Breast epithelium (tissue), 4 donors: ENCODE data around the gene CCDC15. TPM values are rescaled to one million over a fixed set of nuclear protein-coding genes. Genes with fewer than 3 reads are reported as not detected.

Experiments
- DNase-seq, 2 donors: peaks; one replicate each; pipeline ENCODE4 v3.0.0-alpha.2; 2019; ENCODE audit warnings: low spot score in 2 of 2
- H3K27ac ChIP-seq, 2 donors: fragments of 200-600 bp; sonication (generic) in 1 of 2; one replicate each; pipeline ENCODE4 v1.5.1; 2016 to 2019; ENCODE audit warnings: mild to moderate bottlenecking in 1 of 2
- H3K27me3 ChIP-seq, 2 donors: fragments of 200-600 bp; sonication (generic) in 1 of 2; one replicate each; pipeline versions ENCODE4 v1.5.1 to v1.6.0; 2017 to 2019; ENCODE audit warnings: control low read depth in 1 of 2, mild to moderate bottlenecking in 1 of 2
- H3K36me3 ChIP-seq: fragments of 200-600 bp; one replicate; pipeline ENCODE4 v1.5.1; 2019
- H3K4me1 ChIP-seq, 2 donors: fragments of 200-600 bp; sonication (generic); one replicate each; pipeline ENCODE4 v1.5.1; 2016 to 2019; ENCODE audit warnings: control low read depth in 1 of 2
- H3K4me3 ChIP-seq, 3 donors: fragments of 200-600 bp; sonication (generic); 1 replicate in 2 of 3; 2 replicates in 1 of 3; pipeline ENCODE4 v1.5.1; 2016 to 2019; ENCODE audit warnings: mild to moderate bottlenecking in 3 of 3, moderate library complexity in 2 of 3
- H3K9me3 ChIP-seq, 2 donors: fragments of 200-600 bp; sonication (generic) in 1 of 2; one replicate each; pipeline ENCODE4 v1.5.1; 2016 to 2019; ENCODE audit warnings: control low read depth in 1 of 2
- POLR2A ChIP-seq: fragments of 450-650 bp; IDR thresholded peaks from one replicate; pipeline ENCODE4 v1.6.1; 2016; ENCODE audit warnings: antibody characterized with exemption, mild to moderate bottlenecking, moderate library complexity
- POLR2AphosphoS5 ChIP-seq, 3 donors: sonication (generic); formaldehyde crosslinking; IDR thresholded peaks; one replicate each; pipeline ENCODE4 v1.6.1; 2017; ENCODE audit warnings: antibody characterized with exemption in 3 of 3
- intact Hi-C: fragments of 100-400 bp; cut with DNase I; formaldehyde crosslinking; loops from one replicate; pipeline ENCODE4 v1.15.1; 2023; ENCODE audit warnings: low total_unique reads
- total RNA-seq, 3 donors: library from RNA; depleted of rRNA; stranded (reverse); fragments of >200 nt; gene quantifications; one replicate each; pipeline ENCODE4 v1.1.0, GENCODE V29; 2016
- TF ChIP-seq, protein P1 (sequence below), 3 donors: fragments of 450-650 bp; IDR thresholded peaks; one replicate each; pipeline ENCODE4 v1.5.1; 2016 to 2017; ENCODE audit warnings: antibody characterized with exemption in 3 of 3, mild to moderate bottlenecking in 3 of 3, moderate library complexity in 3 of 3

CCDC15 gene
- total RNA-seq, 3 donors from 2014 or later = 2.1 to 4.4 (median 2.6) TPM

GRCh38 chr11:125073616-125074483 lies 119.8 kb downstream of the CCDC15 start:
- Histone ChIP-seq H3K27ac (no peak overlapping the region), H3K27me3 (no peaks in the 10 kb centered on the region), H3K4me1 (no peaks in the 10 kb centered on the region), H3K9me3 (no peaks in the 10 kb centered on the region), H3K4me3 (no peak overlapping the region), H3K36me3 (no peaks in the 10 kb centered on the region)
- intact Hi-C loops = no loop called here
- no peak for TF ChIP-seq POLR2A
- no peak for TF ChIP-seq POLR2AphosphoS5 (IDR thresholded peaks at IDR 0.05)
- TF ChIP-seq, protein P1, sequence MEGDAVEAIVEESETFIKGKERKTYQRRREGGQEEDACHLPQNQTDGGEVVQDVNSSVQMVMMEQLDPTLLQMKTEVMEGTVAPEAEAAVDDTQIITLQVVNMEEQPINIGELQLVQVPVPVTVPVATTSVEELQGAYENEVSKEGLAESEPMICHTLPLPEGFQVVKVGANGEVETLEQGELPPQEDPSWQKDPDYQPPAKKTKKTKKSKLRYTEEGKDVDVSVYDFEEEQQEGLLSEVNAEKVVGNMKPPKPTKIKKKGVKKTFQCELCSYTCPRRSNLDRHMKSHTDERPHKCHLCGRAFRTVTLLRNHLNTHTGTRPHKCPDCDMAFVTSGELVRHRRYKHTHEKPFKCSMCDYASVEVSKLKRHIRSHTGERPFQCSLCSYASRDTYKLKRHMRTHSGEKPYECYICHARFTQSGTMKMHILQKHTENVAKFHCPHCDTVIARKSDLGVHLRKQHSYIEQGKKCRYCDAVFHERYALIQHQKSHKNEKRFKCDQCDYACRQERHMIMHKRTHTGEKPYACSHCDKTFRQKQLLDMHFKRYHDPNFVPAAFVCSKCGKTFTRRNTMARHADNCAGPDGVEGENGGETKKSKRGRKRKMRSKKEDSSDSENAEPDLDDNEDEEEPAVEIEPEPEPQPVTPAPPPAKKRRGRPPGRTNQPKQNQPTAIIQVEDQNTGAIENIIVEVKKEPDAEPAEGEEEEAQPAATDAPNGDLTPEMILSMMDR (IDR thresholded peaks at IDR 0.05) = no peak
- DNase-seq = no peak

DNA sequence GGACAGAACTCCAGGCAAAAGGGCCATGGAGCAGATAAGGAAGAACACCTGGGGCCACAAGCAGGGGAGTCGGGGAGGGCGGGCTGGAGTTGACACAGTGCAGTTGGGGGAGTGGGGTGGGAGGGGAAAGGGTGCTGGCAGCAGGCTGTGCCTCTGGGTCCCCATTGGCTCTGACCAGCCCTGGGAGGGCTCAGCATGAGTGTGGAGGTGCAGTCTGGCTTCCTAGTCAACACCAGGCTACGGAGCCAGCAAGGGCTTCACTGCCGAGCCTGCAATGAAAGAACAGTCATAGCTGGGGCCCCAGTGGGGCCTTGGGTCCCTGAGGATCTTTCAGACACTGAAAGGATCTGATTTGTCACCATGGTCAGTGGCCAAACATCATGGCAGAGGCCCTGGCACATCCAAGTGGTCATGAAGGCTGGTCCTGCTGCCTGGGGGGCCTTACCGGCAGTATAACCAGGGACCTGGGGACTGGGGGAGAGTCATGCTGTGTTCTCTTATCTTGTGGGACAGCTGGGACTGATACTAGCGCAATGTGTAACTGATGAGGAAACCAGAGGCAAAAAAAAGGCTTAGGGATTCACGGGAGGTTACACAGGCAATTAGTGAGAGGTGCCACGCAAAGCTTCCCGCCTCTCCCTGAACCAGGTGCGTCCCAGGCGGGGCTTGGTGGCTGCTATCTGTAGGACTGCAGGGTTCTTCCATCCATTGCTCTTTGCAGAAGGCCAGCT lies 120.7 kb downstream of the CCDC15 start:
- DNase-seq = no peak
- H3K4me1 ChIP-seq = no peaks in the 10 kb centered on the region
- intact Hi-C loops = no loop called here
- H3K27ac ChIP-seq = no peak overlapping the region
- TF ChIP-seq POLR2A (no peak), POLR2AphosphoS5 (IDR thresholded peaks at IDR 0.05) (no peak)
- TF ChIP-seq, protein P1 (IDR thresholded peaks at IDR 0.05) = no peak
- no peaks in the 10 kb centered on the region for H3K36me3 ChIP-seq
- H3K4me3 ChIP-seq = no peak overlapping the region
- H3K9me3 ChIP-seq = no peaks in the 10 kb centered on the region
- H3K27me3 ChIP-seq = no peaks in the 10 kb centered on the region

- Histone ChIP-seq H3K27me3 (no peaks in the 10 kb centered on the region), H3K27ac (no peak overlapping the region), H3K9me3 (no peaks in the 10 kb centered on the region), H3K4me3 (no peak overlapping the region), H3K36me3 (no peaks in the 10 kb centered on the region), H3K4me1 (no peaks in the 10 kb centered on the region)
- TF ChIP-seq, protein P1 (IDR thresholded peaks at IDR 0.05) = no peak
- TF ChIP-seq POLR2AphosphoS5 (IDR thresholded peaks at IDR 0.05) = no peak
- no peak for TF ChIP-seq POLR2A
- intact Hi-C loops = no loop called here
- DNase-seq = no peak
Measured at GRCh38 chr11:125075242-125075625, 121.2 kb downstream of the CCDC15 start.

DNA sequence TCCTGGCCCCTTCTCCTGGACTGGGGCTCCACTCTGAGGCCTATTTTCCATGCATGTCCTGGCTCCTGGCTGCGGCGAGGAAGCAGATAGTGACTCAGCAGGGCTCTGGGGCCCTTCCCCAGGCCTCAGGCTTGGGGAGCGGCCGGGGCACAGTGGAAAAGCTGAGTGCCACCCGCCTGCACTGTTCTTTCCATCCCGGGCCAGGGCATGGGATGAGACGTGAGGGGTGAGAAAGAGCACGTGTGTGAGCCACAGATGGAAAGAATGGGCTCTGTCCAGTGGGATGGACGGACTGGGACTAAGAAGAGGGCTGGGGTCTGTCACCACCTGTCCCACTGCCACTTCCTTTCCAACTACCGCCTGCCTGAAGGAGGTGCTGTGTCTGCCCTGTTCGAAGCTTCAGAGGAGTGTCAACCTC lies 121.9 kb downstream of the CCDC15 start:
- TF ChIP-seq POLR2AphosphoS5 (IDR thresholded peaks at IDR 0.05) (no peak), POLR2A (no peak)
- TF ChIP-seq, protein P1 (IDR thresholded peaks at IDR 0.05) = no peak
- H3K9me3 ChIP-seq = no peaks in the 10 kb centered on the region
- H3K4me1 ChIP-seq = no peaks in the 10 kb centered on the region
- no peak for DNase-seq
- no peak overlapping the region for H3K4me3 ChIP-seq
- H3K36me3 ChIP-seq = no peaks in the 10 kb centered on the region
- no peak overlapping the region for H3K27ac ChIP-seq
- intact Hi-C loops = no loop called here
- no peaks in the 10 kb centered on the region for H3K27me3 ChIP-seq
